DMS114 treated with DMSO at 0.1 percent for 48 hours (cell line): ENCODE data around the gene GPR148.
A peak's percentile ranks its signal among the peaks of the same experiment; 100 is the strongest.
"Not testable (repeated sequence)": the region's sequence is repeated elsewhere in the genome, so short reads cannot be mapped to it uniquely, and the experiment has no call there.

Experiments used
- DNase-seq: peaks from one replicate; lab custom pipeline; 2025; ENCODE audit not compliant: unreplicated experiment; lab: John Stamatoyannopoulos, UW

GPR148 gene

GRCh38 chr2:130728549-130729316, at the start of gene GPR148:
GPR148 (plus strand) TSS chr2:130729070; CDS start chr2:130729152, 82 bp downstream.
- DNase-seq, result no peak

- not testable (repeated sequence) for DNase-seq
Measured at GRCh38 chr2:130692041-130692770, 36.7 kb upstream of the GPR148 start.

- not testable (repeated sequence) for DNase-seq
Measured at GRCh38 chr2:130693474-130693873, 35.4 kb upstream of the GPR148 start.

- not testable (repeated sequence) for DNase-seq
Measured at GRCh38 chr2:130703250-130703649, 25.6 kb upstream of the GPR148 start.

GRCh38 chr2:130714795-130715194, 14.1 kb upstream of the GPR148 start:
- not testable (repeated sequence) for DNase-seq

- DNase-seq, result no peak
Measured at GRCh38 chr2:130720036-130720435, 8.8 kb upstream of the GPR148 start.

GRCh38 chr2:130720528-130720927, 8.3 kb upstream of the GPR148 start:
- no peak for DNase-seq

- DNase-seq, result no peak
Measured at GRCh38 chr2:130724455-130724854, 4.4 kb upstream of the GPR148 start.

GRCh38 chr2:130726614-130727180, 2.2 kb upstream of the GPR148 start:
- DNase-seq, result no peak

- DNase-seq, result peak; percentile 78
Measured at GRCh38 chr2:130727286-130727924, 1.5 kb upstream of the GPR148 start.

GRCh38 chr2:130728007-130728454, 839 bp upstream of the GPR148 start:
- DNase-seq, result no peak

- DNase-seq, result no peak
Measured at GRCh38 chr2:130729322-130730299, 741 bp downstream of the GPR148 start.

- DNase-seq, result not testable (repeated sequence)
Measured at GRCh38 chr2:130732257-130732656, 3.4 kb downstream of the GPR148 start.

- no peak for DNase-seq
Measured at GRCh38 chr2:130735200-130735599, 6.3 kb downstream of the GPR148 start.

- DNase-seq, result no peak
Measured at GRCh38 chr2:130736487-130736886, 7.6 kb downstream of the GPR148 start.

- no peak for DNase-seq
Measured at GRCh38 chr2:130737592-130737991, 8.7 kb downstream of the GPR148 start.

- DNase-seq, result no peak
Measured at GRCh38 chr2:130740671-130741070, 11.8 kb downstream of the GPR148 start.

GRCh38 chr2:130743278-130743677, 14.4 kb downstream of the GPR148 start:
- no peak for DNase-seq

- no peak for DNase-seq
Measured at GRCh38 chr2:130744287-130745117, 15.6 kb downstream of the GPR148 start.
